NCI-H2171 (cell line): ENCODE data around the gene STRN3.
"Not testable (repeated sequence)": the region's sequence is repeated elsewhere in the genome, so short reads cannot be mapped to it uniquely, and the experiment has no call there.

ENCODE experiments used
- DNase-seq: peaks from one replicate; lab custom pipeline; 2025; lab: John Stamatoyannopoulos, UW

The STRN3 gene, protein sequence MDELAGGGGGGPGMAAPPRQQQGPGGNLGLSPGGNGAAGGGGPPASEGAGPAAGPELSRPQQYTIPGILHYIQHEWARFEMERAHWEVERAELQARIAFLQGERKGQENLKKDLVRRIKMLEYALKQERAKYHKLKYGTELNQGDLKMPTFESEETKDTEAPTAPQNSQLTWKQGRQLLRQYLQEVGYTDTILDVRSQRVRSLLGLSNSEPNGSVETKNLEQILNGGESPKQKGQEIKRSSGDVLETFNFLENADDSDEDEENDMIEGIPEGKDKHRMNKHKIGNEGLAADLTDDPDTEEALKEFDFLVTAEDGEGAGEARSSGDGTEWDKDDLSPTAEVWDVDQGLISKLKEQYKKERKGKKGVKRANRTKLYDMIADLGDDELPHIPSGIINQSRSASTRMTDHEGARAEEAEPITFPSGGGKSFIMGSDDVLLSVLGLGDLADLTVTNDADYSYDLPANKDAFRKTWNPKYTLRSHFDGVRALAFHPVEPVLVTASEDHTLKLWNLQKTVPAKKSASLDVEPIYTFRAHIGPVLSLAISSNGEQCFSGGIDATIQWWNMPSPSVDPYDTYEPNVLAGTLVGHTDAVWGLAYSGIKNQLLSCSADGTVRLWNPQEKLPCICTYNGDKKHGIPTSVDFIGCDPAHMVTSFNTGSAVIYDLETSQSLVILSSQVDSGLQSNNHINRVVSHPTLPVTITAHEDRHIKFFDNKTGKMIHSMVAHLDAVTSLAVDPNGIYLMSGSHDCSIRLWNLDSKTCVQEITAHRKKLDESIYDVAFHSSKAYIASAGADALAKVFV

DNA sequence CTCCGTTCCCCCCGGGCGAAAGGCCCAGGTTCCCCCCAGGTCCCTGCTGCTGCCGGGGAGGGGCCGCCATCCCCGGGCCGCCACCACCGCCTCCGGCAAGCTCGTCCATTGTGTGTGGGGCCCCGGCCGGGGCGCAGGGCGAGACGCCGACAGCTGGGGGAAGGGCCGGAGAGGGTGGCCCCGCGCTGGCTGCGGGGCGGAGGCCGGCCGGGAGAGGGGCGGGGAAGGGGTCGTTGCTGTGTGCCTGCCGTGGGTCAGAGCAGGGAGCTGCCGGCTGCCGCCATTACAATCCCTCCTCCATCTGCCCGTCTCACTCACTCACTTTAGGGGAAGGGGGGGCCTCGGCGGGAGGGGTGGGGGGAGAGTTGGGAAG, at the start of gene STRN3:
TSS of gene STRN3 (minus strand) at position 303 of the 373 bp plus-strand sequence. CDS start at position 109, 194 bp downstream.
- no peak for DNase-seq

DNA sequence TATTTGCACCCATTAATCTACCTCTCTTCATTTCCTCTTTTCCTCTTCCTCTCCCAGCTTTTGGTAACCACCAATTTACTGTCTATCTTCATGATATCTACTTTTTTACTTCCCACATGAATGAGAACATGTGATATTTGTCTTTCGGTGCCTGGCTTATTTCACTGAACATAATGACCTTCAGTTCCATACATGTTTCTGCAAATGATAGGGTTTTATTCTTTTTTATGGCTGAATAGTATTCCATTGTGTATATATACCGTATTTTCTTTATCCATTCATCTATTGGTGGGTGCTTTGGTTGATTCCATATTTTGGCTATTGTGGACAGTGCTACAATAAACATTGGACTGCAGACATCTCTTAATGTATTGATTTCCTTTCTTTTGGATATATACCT, 49.0 kb upstream of the STRN3 start:
- DNase-seq: no peak

DNA sequence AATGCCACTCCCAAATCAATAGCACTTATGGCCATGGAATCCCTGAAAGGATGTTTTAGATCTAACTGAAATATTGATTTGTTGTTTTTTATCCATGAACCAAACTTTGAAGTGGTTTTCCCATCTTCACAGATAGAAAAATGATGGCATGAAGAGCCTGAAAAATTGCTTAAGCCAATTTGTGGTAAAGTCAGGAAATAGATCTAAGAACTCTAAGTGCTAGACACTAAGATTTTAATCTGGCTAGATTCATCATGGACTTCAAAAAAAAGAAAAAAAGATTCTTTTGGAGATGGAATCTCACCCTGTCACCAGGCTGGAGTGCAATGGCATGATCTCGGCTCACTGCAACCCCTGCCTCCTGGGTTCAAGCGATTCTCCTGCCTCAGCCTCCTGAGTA, 45.0 kb upstream of the STRN3 start:
- no peak for DNase-seq

DNA sequence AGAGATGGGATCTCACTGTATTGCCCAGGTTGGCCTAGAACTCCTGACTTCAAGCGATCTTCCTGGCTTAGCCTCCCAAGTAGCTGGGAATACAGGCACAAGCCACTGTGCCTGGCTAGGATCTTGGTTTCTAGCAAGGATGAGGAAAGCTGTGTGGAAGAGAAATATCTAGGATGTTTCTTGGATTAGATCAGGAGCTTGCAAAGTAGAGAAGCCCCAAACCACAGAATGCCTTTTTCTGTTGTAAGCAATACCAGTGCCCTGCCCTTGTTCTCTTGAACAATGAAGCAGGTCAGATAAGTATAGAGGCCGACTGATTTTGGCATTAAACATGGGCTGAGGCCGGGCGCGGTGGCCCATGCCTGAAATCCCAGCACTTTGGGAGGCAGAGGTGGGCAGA, 44.3 kb upstream of the STRN3 start:
- no peak for DNase-seq

DNA sequence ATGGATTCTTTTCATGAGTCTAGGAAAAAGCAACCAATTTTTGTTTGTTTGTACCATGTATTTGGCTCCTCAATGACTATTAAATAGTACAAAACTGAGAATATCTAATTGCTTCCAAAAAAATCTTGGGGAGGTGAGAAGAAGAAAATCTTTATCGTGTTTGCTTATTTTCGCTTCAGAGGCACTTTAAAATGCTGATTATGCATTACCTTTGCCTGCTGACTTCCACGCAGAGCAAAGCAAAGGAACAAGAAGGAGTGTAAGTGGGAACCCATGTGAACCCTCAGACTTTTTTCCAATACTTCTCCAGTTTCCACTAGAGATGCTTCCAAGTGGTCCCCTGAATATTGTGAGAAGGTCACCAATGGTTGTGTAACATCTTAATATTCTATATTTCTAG, 43.2 kb upstream of the STRN3 start:
- DNase-seq: no peak

DNA sequence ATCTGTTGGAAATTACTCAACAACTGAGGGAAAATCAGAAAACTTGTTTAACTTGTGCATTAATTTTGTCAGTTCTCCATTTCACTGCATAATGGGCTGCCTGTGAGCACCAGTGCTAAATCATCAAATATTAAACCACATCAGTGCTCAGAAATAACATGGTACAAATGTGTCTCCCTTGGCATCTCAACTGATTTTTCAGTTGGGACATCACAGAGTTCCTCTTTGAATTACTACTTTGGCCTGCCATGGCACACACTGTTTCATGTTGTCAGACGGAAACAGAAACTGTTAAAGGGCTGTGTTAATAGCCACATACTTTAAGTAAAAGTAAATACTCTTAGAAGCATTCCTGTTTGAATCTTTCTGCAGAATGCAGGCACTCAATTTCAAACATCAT, 42.1 kb upstream of the STRN3 start:
- no peak for DNase-seq

DNA sequence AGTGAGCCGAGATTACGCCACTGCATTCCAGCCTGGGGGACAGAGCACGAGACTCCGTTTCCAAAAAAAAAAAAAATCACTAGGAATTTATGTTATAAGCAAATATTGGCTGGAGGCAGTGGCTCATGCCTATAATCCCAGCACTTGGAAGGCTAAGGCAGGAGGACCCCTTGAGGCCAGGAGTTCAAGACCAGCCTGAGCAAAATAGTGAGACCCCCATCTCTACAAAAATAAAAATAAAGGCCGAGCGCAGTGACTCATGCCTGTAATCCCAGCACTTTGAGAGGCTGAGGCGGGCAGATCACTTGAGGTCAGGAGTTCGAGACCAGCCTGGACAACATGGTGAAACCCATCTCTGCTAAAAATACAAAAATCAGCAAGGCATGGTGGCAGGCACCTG, 36.7 kb upstream of the STRN3 start:
- not testable (repeated sequence) for DNase-seq

DNA sequence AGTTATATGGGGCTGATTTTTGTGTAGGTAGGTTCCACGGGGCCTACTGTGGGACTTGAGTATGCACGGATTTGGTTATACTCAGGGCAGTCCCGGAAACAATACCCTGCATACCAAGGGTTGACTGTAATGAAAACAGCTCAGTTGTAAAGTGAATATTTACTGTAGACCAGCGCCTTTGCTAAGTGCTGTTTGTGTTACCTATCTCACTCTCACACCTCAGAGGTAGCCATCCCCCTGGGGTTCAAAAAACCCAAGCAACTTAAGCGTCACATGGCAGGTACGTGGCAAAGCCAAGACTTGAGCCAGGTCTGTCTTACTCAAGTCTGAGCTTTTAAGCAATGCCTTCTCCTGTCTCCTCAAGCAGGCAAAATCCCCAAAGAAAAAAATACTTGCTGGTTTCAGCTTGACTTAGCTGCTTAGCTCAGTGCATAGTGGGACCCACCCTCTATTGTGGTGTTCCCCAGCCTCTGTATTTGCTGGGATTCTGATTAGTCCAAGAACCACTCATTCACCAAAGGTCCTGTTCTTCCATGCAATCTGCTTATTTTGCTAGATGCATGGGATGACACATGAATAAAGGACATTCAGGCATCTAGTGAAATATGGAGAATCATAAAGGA, 34.2 kb upstream of the STRN3 start:
- DNase-seq: no peak

DNA sequence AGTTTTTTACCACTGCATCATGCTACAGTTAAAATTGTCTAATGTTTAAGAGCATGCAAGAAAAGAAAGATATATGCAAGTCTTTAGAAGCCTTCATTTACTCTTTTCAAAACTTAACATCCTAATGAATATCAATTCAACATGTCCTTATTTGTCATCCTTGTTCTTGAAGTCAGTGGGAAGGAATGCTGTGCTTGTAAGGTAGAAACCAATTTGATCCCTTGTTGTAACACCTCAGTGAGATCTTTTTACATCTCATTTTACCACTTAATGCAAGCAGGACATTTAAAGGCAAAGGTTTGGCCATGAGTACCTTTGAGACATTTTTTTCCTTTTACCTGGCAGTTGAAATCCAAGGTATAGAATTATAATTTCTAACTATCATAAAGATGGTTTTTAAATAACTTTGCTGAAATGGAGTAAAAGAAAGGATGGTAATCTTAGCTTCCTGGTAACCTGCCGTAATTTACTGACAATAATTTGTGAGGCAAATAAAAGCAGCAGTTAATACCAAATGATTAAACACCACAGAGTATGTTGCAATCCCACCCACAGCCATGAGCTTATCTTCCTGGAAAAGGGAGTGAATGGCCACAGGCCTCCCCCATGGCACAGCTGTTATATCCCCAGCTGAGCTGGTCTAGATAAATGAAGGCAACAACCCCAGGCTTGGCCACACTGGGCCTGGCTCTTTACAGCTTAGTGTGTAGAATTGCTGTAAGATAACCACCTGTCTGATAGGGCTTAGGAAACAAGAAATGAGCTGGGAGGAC, 33.2 kb upstream of the STRN3 start:
- no peak for DNase-seq

DNA sequence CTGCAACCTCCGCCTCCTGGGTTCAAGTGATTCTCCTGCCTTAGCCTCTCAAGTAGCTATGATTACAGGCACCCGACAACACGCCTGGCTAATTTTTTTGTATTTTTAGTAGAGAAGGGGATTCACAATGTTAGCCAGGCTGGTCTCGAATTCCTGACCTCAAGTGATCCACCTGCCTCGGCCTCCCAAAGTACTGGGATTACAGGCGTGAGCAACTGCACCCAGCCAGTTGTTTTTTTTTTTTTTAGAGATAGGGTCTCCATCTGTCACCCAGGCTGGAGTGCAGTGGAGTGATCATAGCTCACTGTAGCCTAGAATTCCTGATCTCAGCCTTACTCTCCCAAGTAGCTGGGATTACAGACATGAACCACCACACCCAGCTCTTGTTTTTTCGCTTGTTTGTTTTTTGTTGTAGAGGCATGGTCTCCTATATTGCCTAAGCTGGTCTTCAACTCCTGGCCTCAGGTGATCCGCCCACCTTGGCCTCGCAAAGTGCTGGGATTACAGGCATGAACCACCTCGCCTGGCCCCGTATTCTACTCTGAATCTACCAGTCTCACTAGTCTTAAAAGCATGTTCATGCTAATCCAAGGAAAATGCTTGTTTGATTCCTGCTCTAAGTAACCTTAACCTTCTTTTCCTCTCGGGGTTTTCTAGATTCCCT, 31.7 kb upstream of the STRN3 start:
- peak; percentile 22 for DNase-seq

DNA sequence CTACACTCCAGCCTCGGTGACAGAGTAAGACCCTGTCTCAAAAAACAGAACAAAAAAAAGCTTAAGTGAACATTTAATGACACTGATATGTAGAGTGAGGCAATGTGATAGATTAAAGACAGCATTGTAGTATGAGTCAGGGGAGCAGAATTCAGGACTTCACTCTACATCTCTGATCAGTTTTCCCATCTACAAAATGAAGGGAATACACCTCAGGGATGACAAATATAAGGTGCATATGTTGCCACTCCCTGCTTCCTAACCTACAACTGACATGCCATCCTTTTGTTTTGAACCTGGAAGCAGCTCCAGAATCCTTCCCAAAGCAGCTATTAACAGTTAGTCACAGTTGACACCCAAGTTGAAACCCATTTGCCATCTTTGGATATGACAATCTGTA, 30.9 kb upstream of the STRN3 start:
- no peak for DNase-seq

DNA sequence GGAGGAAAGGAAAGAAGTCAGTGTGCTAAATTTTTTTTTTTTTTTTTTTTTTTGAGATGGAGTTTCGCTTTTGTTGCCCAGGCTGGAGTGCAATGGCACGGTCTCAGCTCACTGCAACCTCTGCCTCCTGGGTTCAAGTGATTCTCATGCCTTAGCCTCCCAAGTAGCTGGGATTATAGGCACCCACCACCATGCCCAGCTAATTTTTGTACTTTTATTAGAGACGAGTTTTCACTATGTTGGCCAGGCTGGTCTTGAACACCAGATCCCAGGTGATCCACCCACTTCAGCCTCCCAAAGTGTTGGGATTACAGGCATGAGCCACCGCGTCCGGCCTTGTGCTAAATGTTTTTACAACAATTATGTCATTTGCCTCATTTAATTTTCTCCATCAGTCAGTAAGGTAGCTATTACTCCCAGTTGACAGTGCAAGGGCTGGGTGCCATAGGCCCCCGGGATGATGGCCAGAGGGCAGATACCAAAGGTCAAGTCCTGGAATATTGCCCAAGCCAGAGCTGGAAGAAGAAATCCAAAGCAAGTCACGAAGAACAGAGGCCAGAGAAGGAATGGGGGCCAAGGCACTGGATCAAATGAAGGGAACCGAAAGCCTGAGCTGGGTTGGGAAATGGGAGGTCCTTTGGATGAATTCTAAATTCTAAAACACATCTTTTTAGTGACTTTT, 26.9 kb upstream of the STRN3 start:
- DNase-seq: not testable (repeated sequence)

DNA sequence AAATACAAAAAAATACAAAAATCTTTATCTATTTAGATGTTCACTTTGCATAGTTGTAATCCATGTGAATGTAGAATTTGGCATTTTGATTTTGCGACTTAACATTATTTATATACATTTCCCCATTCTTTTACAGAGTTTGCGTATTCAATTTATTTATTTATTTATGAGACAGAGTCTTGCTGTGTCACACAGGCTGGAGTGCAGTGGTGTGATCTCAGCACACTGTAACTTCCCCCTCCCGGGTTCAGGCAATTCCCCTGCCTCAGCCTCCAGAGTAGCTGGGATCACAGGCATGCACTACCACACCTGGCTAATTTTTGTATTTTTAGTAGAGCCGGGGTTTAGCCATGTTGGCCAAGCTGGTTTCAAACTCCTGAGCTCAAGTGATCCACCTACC, 25.3 kb upstream of the STRN3 start:
- DNase-seq: no peak

DNA sequence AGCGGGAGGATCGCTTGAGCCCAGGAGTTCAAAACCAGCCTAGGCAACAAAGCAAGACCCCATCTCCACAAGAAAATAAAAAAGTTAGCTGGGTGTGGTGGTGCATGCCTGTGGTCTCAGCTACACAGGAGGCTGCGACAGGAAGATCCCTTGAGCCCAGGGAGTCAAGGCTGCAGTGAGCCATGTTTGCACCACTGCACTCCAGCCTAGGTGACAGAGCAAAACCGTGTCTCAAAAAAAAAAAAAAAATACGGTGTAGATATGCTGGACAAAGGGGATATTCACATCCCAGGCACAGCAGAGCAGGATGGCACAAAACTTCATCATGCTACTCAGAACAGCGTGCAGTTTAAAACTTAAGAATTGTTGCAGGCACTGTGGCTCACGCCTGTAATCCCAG, 24.8 kb upstream of the STRN3 start:
- no peak for DNase-seq

DNA sequence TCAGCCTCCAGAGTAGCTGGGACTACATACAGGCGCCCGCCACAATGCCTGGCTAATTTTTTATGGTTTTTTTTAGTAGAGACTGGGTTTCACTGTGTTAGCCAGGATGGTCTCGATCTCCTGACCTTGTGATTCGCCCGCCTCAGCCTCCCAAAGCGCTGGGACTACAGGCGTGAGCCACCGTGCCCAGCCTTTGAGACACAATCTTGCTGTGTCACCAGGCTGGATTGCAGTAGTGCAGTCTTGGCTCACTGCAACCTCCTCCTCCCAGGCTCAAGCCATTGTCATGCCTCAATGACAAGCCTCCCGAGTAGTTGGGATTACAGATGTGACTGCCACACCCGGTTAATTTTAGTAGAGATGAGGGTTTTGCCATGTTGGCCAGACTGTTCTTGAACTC, 21.3 kb upstream of the STRN3 start:
- DNase-seq: no peak

DNA sequence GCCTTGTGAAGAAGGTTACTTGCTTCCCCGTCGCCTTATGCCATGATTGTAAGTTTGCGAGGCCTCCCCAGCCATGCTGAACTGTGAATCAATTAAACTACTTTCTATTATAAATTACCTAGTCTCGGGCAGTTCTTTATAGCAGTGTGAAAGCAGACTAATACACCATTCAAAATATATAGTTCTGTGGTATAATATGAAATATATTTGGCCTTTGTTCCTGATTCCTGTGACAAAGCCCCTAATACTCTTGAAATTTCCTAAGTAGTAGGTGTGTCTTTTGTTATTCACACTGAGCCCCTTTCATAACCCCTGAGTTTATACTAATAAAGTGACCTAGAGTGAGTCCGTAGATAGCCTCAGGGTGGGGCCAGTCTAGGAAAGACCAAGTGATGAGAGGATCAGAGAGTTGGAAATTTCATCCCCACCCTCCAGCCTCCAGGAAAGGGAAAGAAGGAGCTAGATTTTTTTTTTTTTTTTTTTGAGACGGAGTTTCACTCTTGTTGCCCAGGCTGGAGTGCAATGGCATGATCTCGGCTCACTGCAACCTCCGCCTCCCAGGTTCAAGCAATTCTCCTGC, 19.4 kb upstream of the STRN3 start:
- DNase-seq: no peak

DNA sequence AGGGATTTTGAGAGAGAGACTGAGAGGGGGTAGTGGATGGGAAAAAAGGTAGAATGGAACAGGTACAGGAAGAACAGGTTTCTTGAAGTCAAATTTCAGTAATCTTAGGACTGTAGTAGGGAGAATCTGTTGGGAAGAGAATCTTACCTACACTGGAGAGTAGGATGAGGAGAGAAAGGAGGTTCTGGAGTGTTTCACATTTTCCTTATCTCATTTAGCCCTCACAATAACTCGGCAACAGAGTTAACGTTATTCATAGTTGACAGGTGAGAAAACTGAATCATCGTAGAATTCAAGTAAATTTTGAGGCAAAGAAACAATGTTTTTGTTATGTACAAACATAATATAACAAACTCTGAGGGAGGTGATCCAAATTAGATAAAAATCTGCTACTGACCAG, 17.2 kb upstream of the STRN3 start:
- no peak for DNase-seq

DNA sequence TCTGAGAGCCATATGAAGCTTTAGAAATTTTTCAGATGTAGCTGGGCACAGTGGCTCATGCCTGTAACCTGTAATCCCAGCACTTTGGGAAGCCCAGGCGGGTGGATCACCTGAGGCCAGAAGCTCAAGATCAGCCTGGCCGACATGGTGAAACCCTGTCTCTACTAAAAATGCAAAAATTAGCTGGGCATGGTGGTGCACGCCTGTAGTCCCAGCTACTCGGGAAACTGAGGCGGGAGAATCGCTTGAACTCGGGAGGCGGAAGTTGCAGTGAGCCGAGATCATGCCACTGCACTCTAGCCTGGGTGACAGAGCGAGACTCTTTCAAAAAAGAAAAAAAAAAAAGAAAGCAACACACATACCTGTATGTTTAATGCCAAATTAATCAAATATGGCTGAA, 16.7 kb upstream of the STRN3 start:
- not testable (repeated sequence) for DNase-seq

DNA sequence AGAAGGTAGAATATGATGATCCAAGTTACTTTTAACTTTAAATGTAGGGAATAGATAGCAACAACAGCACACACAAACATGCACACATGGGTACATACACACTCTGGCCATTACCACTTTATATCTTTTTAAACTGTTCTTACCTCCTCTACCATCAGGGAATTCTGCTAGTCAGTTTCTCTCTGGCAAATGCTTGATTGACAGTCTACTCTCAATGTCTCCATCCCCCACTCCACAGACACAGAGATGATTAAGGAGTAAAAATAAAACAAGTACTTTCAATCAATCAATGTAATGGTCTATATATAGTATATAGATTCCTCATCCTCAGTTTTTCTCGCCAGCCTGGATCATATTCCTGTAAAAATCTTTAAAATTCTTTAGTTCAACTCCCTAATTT, 16.1 kb upstream of the STRN3 start:
- DNase-seq: no peak

DNA sequence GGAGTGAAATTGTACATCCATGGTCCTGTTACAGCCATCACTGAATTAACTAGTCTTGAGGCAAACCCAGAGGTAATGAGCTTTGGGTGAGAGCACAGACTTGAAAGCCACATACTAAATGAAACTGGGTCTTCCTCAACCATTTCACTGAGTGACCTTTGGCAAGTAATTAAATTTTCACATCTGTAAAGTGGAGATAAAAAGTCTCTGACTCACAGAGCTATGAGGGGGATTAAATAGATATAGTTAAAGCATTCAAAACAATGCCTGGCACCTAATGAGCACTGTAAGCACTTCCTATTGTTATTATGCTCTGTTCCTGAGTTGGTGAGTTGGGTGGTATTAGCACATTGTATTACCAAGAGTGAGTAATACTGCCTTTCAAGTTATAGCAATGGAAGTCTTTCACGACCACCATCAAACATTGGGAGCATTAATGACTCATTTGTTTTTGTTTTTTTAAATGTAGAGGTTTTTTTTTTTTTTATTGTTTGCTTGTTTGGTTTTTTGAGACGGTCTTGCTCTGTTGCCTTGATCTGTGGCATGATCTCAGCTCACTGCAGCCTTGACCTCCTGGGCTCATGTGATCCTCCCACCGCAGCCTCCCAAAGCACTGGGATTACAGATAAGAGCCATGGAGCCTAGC, 12.5 kb upstream of the STRN3 start:
- DNase-seq: no peak
